Limb (tissue), 2 donors: ENCODE data around the gene PRR5.
"Not testable (repeated sequence)": the region's sequence is repeated elsewhere in the genome, so short reads cannot be mapped to it uniquely, and the experiment has no call there.

ENCODE experiments used
- DNase-seq, 2 donors: peaks; one replicate each; pipeline ENCODE4 v3.0.0-alpha.2; 2016; ENCODE audit errors: extremely low spot score in 2 of 2

PRR5 gene

GRCh38 chr22:44733426-44734106 lies 31.6 kb downstream of the PRR5 start:
- DNase-seq: no peak

- no peak for DNase-seq
Observed at GRCh38 chr22:44734278-44734677, 32.3 kb downstream of the PRR5 start.

GRCh38 chr22:44734801-44735517 lies 33.0 kb downstream of the PRR5 start:
- peak in 1 of 2 donors; percentile 35 for DNase-seq

- DNase-seq: peak in 1 of 2 donors; percentile 90
Observed at GRCh38 chr22:44735518-44736428, 33.8 kb downstream of the PRR5 start.

- peak in 1 of 2 donors; percentile 42 for DNase-seq
Observed at GRCh38 chr22:44736581-44737405, 34.8 kb downstream of the PRR5 start.

- no peak for DNase-seq
Observed at GRCh38 chr22:44737406-44738346, 35.7 kb downstream of the PRR5 start.

GRCh38 chr22:44738347-44738715 lies 36.3 kb downstream of the PRR5 start:
- DNase-seq: no peak

GRCh38 chr22:44739024-44739423 lies 37.0 kb downstream of the PRR5 start:
- DNase-seq: no peak

GRCh38 chr22:44739666-44740065 lies 37.7 kb downstream of the PRR5 start:
- DNase-seq: not testable (repeated sequence)

GRCh38 chr22:44740307-44740706 lies 38.3 kb downstream of the PRR5 start:
- DNase-seq: no peak

- DNase-seq: no peak
Observed at GRCh38 chr22:44741929-44742328, 39.9 kb downstream of the PRR5 start.

- DNase-seq: no peak
Observed at GRCh38 chr22:44743247-44743646, 41.2 kb downstream of the PRR5 start.

GRCh38 chr22:44743804-44744211 lies 41.8 kb downstream of the PRR5 start:
- no peak for DNase-seq

GRCh38 chr22:44745853-44746789 lies 44.1 kb downstream of the PRR5 start:
- DNase-seq: no peak

GRCh38 chr22:44747784-44748127 lies 45.8 kb downstream of the PRR5 start:
- DNase-seq: not testable (repeated sequence)

- no peak for DNase-seq
Observed at GRCh38 chr22:44748524-44748923, 46.5 kb downstream of the PRR5 start.

- no peak for DNase-seq
Observed at GRCh38 chr22:44750481-44750880, 48.5 kb downstream of the PRR5 start.

GRCh38 chr22:44752285-44753188 lies 50.5 kb downstream of the PRR5 start, which contains the start of gene ARHGAP8:
ARHGAP8 (plus strand) TSS chr22:44752575; CDS start chr22:44786528, 33,953 bp downstream.
- peak in 1 of 2 donors; percentile 53 for DNase-seq
